ENCODE measurements around the gene RAB11B. TPM values are rescaled to one million over a fixed set of nuclear protein-coding genes. Genes with fewer than 3 reads are reported as not detected.
A peak's percentile ranks its signal among the peaks of the same experiment; 100 is the strongest.
"Not testable (repeated sequence)": the region's sequence is repeated elsewhere in the genome, so short reads cannot be mapped to it uniquely, and the experiment has no call there.

Gene RAB11B
- 42.6 TPM for total RNA-seq (ENCODE audit: insufficient read depth, low replicate concordance)

GRCh38 chr19:8389891-8390616, at the start of gene RAB11B:
Gene RAB11B, plus strand, starts transcription at chr19:8390360. Its CDS starts 57 bp downstream, at chr19:8390417.
- peak; percentile 100 for DNase-seq (ENCODE audit: low spot score)

- not testable (repeated sequence) for DNase-seq (ENCODE audit: low spot score)
Observed at GRCh38 chr19:8341504-8341903, 48.7 kb upstream of the RAB11B start.

- DNase-seq (ENCODE audit: low spot score) = no peak
Observed at GRCh38 chr19:8342316-8342683, 47.9 kb upstream of the RAB11B start.

GRCh38 chr19:8342684-8343482, 47.3 kb upstream of the RAB11B start, which contains the start of gene KANK3:
Gene KANK3, minus strand, starts transcription at chr19:8343262. Its CDS starts 5,434 bp downstream, at chr19:8337828.
- peak; percentile 91 for DNase-seq (ENCODE audit: low spot score)

GRCh38 chr19:8343483-8343844, 46.7 kb upstream of the RAB11B start:
- no peak for DNase-seq (ENCODE audit: low spot score)

GRCh38 chr19:8349629-8350372, 40.4 kb upstream of the RAB11B start:
- not testable (repeated sequence) for DNase-seq (ENCODE audit: low spot score)

GRCh38 chr19:8352134-8352827, 37.9 kb upstream of the RAB11B start:
- peak; percentile 65 for DNase-seq (ENCODE audit: low spot score)

- not testable (repeated sequence) for DNase-seq (ENCODE audit: low spot score)
Observed at GRCh38 chr19:8352845-8353244, 37.3 kb upstream of the RAB11B start.

- DNase-seq (ENCODE audit: low spot score) = no peak
Observed at GRCh38 chr19:8355631-8356402, 34.3 kb upstream of the RAB11B start.

- no peak for DNase-seq (ENCODE audit: low spot score)
Observed at GRCh38 chr19:8357007-8357521, 33.1 kb upstream of the RAB11B start.

- no peak for DNase-seq (ENCODE audit: low spot score)
Observed at GRCh38 chr19:8358948-8359347, 31.2 kb upstream of the RAB11B start.

GRCh38 chr19:8360196-8360595, 30.0 kb upstream of the RAB11B start:
- DNase-seq (ENCODE audit: low spot score) = no peak

- DNase-seq (ENCODE audit: low spot score) = peak; percentile 96
Observed at GRCh38 chr19:8361921-8362793, 28.0 kb upstream of the RAB11B start.

- peak; percentile 82 for DNase-seq (ENCODE audit: low spot score)
Observed at GRCh38 chr19:8363803-8364771, 26.1 kb upstream of the RAB11B start, which contains the start of gene ANGPTL4. Gene ANGPTL4, plus strand, starts transcription at chr19:8364155. Its CDS starts 167 bp downstream, at chr19:8364322.

GRCh38 chr19:8366121-8366581, 24.0 kb upstream of the RAB11B start:
- DNase-seq (ENCODE audit: low spot score) = no peak

- peak; percentile 40 for DNase-seq (ENCODE audit: low spot score)
Observed at GRCh38 chr19:8366961-8367326, 23.2 kb upstream of the RAB11B start.

GRCh38 chr19:8367327-8368001, 22.7 kb upstream of the RAB11B start:
- peak; percentile 96 for DNase-seq (ENCODE audit: low spot score)
